Activated CD8-positive, alpha-beta memory T cell treated with anti-CD3 and anti-CD28 coated beads, Interleukin-2, amount 50 U/mL, for 48 hours (primary cell): ENCODE data around the gene MEDAG.

Experiments used
- DNase-seq: peaks from one replicate; pipeline ENCODE4 v3.0.0-alpha.2; 2020

The MEDAG gene

DNA sequence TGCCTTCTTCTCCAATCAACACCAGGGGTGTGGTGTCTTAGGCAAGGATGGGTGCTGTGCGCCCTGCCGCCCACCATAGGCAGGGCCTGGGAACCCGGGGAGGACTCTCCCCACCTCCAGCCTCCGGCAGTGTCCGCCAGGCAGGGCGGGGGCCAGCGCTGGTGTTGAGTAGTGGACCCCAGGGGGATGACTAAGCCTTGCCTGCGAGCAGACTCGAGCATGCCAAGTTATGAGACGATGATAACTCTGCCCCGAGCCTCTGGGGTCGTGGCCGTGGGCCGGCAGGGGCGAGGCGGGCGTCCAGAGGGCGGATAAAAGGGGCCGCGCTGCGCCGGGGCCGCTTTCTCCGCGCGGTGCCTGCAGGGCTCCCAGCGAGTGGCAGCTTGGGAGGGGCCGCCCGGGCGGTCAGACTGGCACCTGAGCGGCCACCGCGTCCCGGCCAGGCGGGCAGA, at the start of gene MEDAG:
Gene MEDAG (plus strand): TSS at position 340 of the 452 bp plus-strand sequence. CDS start 245 bp downstream, outside the sequence.
- no peak for DNase-seq

DNA sequence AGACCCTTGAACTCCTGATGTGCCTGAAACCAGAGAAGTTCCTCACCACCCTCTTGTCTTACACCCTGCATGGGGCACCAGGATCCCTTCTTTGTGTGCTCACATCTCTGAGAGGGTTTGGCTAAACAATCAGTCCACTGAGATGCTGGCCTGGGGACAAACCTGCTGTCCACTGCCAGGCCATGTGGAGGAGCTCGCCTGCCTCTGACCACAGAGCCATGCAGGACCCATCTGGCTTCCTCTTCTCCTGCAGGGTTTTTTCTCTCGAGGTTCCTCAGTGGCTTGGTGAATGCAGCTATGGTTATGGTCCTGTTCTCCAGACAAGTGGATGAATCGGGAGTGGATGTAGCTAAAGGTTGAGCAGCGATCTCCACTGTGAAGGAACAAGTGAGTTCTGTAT, 49.1 kb upstream of the MEDAG start:
- DNase-seq: no peak

- DNase-seq: no peak
Measured at GRCh38 chr13:30857636-30858035, 48.4 kb upstream of the MEDAG start.

- no peak for DNase-seq
Measured at GRCh38 chr13:30859326-30859725, 46.7 kb upstream of the MEDAG start.

DNA sequence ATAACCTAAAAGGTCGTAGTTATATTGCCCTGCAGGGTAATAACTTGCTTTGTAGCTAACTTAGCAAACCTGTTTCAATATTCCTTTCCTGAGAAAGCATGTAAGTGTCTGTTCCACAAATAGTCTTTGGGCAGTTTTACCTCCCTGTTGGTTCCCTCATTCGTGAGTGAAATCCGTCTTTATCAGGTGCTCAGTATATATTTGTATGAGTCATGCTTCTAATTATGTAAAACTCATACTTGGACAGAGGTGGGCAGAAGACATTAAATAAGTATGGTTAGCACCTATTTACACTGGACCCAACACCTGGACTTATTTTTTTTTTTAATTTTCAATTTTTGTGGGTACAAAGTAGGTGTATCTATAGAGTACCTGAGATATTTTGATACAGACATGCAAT, 44.9 kb upstream of the MEDAG start:
- no peak for DNase-seq

GRCh38 chr13:30861836-30862467, 44.1 kb upstream of the MEDAG start:
- no peak for DNase-seq

DNA sequence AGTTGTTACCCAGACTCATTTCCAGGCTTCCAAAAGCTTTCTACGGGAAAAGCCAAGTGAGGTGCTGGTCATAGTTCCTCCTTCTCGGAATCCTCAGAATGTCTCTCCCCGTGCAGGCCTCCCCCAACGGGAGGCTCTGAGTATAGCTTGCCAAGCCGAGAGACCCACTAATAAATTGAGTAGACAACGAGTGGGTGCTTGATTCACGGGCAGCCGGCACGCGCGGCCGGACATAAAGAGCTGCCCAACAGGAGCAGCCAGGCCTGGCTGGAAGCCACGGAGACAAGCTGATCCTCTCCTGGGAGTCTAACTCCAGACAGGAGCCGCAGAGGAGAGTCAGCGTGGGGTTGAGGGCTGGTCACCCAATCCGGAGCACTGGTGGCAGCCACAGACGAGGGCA, 43.4 kb upstream of the MEDAG start:
- DNase-seq: no peak

- no peak for DNase-seq
Measured at GRCh38 chr13:30863231-30863630, 42.8 kb upstream of the MEDAG start.

DNA sequence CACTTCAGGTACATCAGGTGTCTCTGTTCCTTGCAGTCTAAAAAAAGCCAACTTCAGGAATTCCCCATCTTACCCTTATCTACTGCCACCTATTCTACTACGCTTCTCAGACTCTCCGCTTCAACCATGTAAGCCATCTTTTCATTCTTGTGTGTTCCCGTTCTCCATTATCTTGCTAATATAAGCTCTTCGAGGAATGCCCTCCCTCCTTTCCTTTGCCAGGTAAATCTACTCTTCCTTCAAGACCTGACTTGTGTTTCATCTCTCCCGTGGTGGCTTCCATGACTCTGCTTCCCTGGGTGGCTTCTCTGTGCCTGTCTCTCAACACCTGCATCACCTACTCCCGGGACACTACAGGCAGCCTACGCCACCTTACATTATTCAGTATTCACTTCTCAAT, 42.3 kb upstream of the MEDAG start:
- no peak for DNase-seq

DNA sequence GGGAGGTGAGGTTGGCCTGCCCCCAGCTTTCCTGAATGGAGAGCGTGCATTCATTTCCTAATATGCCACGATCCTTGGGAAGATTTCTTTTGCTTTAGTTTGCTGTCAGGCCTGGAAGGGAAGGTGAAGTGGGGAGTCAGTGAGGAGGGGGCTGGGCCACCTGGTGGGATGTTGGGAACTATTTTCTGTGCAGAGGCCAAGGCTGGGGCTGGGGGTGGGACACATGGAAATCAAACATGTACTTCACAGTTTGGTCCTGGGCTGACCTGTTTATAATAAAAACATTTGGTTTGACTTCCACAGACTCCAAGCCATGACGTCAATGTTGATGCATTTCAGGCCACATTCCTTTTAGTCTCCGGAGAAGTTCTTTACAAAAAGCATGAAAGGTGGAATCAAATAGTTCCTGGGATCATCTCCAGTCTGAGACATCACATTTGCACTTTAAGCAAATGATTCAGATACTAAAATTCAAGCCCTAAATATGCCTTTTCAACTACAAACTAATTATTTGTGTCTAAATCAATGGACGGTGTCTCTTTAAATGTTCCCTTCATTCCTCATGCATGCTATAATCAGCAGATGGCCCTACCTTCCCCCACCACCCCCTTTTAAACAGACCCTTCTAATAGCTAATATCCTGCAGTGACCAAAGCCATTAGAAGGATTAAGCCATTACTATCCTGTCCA, 41.5 kb upstream of the MEDAG start:
- DNase-seq: no peak

GRCh38 chr13:30865123-30866049, 40.7 kb upstream of the MEDAG start:
- DNase-seq: peak; percentile 74

GRCh38 chr13:30866677-30867076, 39.4 kb upstream of the MEDAG start:
- no peak for DNase-seq

DNA sequence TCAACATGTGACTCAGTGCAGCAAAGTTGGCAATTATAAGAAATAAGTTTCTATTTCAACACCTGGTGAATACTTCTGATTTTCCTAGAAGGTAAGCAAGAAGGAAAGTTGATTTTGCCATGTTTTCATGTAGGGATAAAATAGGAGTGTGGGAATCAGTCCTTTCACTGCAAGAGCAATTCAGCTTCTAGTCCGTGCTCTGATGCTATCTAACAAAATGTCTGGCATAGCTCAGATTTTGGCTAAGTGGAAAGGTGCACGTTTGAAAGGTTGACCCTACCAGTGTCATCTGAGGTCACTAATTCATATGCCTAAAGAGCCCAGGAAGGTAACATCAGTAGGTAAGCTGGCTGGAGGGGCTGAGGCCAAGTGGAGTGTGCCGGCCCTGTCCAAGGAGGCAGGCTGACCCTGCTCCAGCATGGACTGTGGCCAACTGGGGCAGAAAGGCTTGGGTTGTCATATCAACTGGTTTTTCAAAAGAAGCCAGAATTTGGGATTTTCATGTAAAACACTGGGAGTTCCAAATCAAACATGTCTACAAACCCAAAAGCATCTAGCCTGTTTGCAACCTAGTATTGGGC, 38.9 kb upstream of the MEDAG start:
- DNase-seq: no peak

DNA sequence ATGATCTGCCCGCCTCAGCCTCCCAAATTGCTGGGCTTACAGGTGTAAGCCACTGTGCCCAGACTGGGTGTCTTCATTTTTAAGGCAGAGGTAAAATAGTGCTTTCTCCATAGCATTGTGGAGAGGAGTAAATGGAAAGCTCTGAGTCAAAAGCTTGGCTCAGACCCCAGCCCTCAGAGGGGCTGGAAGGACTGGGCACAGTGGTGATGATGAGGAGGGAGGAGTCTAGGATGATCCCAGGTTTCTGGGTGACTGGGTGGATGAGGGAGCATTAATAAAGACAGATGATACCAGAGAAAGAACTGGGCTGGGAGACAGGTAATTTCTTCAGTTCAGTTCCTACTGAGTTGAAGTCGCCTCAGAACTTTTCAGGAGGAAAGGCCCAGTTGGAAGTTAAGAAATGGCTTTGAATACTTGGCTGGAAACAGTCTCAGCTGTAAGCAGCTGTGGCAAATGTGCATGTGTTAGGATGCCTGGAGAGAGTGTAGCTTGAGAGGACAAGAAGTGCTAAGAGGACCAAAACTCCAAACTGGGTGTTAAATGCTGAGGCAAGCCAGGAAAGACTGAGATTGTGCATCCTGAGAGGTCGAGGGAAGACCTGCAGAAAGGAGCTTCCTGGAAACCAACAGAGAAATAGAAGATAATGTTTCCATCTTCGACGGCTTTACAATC, 37.1 kb upstream of the MEDAG start:
- no peak for DNase-seq

GRCh38 chr13:30869491-30869890, 36.6 kb upstream of the MEDAG start:
- DNase-seq: no peak

DNA sequence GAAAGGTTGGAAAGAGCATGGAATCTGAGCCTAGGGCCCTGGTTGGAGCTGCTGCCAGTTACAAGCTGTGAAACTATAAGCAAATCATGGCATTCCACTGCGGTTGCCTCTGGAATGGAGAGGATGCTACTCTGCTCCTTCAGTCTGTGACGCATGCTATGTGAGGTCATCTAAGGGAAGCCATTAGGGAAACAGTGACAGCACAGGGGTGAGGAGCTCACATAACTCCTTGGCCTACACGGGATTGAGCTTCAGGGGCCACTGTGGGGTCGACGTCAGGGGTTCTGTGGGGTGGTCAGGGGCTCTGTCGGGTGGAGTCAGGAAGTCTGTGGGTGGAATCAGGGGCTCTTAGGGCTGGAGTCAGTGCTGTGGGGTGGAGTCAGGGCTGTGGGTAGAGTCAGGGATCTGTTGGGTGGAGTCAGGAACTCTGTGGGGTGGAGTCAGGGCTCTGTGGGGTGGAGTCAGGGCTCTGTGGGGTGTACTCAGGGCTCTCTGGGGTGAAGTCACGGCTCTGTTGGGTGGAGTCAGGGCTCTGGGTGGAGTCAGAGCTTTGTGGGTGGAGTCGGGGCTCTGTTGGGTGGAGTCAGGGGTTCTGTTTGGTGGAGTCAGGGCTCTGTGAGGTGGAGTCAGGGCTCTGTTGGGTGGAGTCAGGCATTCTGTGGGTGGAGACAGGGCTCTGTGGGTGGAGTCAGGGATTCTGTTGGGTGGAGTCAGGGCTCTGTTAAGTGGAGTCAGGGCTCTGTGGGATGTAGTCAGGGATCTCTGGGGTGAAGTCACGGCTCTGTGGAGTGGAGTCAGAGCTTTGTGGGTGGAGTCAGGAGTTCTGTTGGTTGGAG, 35.8 kb upstream of the MEDAG start:
- peak; percentile 60 for DNase-seq

DNA sequence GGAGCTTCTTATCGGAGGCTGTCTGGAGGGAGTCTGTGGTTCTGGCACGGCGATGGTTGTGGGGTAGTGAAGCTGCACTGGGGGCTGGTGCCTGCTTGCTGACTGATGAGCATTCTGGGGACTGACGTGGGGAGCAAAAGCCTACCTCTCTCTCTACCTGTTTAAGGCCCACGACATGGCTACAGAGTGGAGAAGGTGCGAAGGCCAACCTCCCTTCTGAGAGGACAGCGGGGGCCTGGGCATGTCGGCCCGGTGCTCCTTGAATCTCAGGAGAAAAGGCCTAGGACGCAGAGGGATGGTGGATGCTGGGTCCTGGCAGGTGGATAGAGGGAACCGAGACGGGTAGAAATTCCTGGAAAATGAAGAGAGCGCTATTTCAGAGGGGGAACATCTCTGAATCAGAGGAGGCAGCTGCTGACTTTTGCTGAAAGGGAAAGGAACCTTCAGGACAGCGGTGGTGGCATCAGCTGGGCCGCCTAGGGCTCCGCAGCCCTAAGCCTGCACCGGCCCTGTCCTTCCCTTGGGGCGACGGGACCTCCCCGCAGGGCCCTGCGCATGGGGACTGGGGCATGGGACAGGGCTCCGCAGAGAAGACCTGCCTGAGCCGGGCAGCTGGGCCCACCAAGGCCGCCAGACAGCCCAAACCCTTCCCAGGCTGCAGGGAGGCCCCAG, 35.0 kb upstream of the MEDAG start:
- DNase-seq: no peak

- no peak for DNase-seq
Measured at GRCh38 chr13:30871588-30872275, 34.3 kb upstream of the MEDAG start.

- no peak for DNase-seq
Measured at GRCh38 chr13:30872276-30872594, 33.8 kb upstream of the MEDAG start.

GRCh38 chr13:30872685-30873461, 33.2 kb upstream of the MEDAG start:
- no peak for DNase-seq
